HG03280 (cell line): Measurements from ENCODE around the gene ERC1.

ENCODE experiments used
- ATAC-seq: cut with Tn5 transposase; IDR thresholded peaks from one replicate; pipeline ENCODE4 v1.9.1; 2021; ENCODE audit warnings: mild to moderate bottlenecking, moderate library complexity; ENCODE audit not compliant: unreplicated experiment

The ERC1 gene

DNA sequence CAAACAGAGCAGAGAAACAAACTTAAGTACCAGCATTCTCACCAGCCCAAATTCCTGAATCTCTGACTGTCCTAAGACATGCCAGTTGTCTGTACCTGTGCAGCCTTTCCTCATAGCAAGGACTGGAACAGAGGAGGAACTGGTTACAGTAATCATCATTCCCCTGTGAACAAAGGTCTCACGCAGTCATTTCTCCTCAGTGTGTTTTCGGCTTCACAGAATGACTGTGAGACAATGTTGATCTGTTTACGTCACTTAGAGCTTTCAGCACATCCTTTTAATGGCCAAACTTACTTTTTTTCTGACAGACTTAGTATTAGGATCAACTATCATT, 434.3 kb downstream of the ERC1 start:
- no peak for ATAC-seq

DNA sequence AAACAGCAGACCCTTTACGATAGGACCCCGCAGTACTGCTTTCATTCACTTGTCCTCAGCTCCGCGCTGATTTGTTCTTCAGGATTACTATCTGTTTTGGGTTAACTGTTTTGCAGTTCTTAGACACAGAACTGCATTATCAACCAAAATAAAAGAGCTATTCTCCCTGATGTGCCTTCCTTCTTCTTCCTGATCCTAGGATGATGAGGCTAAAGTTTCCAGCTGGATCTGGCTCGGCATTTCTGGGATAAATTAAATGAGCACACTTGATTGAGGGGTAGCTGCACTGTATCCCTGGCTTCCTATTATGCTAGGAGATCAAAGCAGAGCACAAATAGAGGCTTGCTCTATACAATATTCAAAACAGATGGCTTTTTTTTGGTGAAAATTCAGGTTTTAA, 437.6 kb downstream of the ERC1 start:
- no peak for ATAC-seq

DNA sequence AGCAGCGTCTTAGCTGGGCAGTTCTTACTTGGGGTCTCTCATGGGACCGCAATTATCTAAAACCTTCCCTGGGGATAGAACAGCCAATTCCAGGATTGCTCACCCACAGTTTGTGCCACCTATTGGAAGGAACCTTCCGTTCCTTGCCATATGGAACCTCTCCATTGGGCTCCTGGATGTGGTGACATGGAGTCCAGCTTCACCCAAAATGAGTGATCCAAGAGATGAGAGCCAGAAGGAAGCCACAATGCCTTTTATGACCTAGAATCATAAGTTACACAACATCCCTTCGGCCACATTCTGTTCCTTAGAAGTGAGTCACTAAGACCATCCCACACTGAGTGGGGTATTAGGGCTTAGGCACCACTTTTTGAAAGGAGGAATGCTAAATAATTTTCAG, 439.0 kb downstream of the ERC1 start:
- no peak for ATAC-seq

DNA sequence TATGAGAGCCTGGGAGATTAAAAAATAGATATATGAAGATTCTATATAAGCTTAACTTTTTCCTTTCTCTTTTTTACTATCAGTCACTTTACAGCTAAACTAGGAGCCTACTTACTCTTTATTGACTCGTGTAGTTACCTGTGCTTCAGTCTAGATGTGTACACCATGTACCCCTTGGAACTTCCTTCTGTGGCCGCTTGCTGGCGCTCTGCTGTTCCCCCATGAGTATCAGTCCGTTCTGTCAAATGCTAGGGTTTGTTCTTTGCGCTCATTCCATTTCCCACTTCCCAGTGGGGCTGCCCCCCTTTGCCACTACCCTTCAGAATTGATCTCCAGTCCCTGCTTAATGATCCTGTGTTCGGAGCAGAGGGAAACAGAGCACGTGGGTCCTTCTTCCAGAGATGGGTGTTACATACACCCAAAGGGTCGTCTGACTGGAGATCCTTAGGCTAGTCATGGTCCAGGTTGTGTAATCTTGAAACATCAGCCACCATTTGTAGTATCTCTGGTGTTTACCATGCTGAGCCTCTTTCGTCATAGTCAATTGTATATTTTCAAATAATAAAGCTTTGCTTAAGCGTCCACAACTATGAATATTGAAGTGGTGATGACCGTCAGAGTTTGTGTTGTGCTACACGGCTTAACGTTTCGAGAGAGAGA, 443.4 kb downstream of the ERC1 start:
- ATAC-seq: no peak

DNA sequence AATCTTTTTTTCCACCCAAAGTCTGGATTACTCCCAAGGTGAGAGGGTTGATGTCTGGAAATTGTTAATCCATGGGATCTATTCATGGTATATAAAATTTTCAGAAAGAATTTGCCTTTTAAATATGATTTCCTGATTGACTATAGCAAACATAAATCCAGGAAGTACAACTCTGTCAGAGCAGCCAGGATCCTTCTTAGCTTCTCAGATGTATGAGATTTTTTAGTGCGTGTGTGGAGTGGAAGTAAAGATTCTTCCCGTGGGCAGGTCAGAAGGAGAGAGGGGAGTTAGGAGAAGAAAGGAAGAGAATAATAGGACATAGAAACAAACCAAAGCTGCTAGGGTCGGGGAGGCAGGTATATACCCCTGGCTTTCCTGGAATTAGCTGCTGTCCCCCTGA, 444.0 kb downstream of the ERC1 start:
- ATAC-seq: no peak

DNA sequence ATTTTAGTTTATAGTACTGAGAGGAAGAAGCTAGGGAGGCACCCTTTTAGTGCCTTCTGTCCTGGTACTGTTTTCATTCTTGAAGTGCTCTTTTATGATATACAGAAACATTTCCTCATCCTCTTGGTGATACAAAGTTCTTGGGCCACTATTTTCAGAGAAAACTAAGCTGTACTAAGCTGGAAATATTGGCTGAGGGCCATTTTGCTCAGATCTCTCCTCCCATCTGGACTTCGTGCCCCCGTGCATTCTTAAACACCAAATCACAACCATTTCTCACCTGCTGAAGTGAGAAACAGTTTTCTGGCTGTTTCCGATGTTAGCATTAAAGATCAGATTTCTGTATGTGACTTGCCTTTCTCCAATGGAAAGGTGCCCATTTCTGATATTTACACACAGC, 444.4 kb downstream of the ERC1 start:
- ATAC-seq: no peak

DNA sequence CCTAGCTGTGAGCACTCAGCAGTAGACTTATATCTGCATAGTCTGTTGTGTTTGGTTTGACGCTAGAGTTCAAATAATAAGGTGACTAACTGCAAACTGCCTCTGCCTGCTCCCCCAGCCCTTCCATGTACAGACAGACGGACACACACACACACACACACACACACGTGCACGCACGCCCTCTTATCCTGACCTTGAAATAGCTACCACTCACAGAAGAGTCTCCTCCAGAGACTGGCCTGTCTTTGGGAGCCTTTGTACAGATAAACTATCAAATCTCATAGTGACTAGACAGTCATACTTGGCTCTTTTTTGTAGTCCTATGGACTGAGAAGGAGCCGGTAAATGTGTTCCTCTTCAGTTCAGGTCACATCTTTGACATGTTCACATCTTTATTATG, 445.0 kb downstream of the ERC1 start:
- ATAC-seq: no peak

DNA sequence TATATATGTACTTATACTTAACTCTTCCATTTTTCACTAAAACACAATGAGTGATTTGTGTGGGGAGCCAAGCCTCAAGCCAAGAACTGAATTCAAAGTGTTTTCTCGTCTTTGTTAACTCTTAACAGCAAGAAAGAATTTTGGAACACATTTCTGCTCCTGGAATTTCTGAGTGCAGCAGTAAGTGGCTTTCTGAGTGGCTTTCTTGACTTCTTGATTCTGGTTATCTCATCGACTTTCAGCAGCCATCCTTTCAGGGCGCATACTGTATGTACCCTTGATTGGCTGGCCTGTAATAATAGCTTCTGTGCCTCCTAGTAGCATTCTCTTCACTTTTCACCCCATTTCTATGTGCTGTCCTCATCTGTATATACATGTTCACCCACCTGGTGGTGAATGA, 446.0 kb downstream of the ERC1 start:
- ATAC-seq: no peak

DNA sequence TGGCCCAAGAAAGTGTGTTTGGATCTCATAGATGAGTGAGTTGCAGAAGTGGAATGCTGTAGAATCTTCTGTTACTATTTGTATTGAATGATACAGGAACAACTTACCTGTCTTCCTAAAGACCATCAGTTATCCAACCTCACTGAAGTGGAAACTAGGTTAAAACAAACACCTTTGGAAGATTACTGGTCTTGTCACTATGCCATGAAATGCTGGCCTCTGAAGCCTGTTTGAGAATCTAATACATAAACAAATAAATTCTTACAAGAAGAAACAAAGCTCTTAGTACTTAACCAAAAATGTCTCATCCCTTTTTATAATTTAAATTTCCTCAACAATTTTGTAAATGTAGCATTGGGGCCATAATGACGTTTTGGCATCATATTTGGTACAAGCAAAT, 448.2 kb downstream of the ERC1 start:
- ATAC-seq: no peak

DNA sequence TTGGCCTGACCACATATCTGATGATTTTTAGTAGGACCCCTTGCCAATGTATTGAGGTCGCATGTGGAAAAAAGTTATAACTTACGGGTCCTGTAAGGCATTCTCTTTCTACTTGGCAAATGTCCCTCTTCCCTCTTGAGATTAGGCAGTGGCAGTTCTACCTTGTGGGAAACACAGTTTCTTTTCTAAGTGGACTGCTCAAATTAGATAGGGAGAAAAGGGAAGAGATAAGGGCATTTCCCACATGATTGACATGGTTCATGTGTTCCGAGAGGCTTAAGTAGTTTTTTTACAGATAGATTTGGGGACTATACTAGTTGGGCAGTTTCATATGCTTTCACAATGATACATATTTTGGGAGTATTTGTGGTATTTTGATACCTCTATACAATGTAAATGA, 448.7 kb downstream of the ERC1 start:
- no peak for ATAC-seq

DNA sequence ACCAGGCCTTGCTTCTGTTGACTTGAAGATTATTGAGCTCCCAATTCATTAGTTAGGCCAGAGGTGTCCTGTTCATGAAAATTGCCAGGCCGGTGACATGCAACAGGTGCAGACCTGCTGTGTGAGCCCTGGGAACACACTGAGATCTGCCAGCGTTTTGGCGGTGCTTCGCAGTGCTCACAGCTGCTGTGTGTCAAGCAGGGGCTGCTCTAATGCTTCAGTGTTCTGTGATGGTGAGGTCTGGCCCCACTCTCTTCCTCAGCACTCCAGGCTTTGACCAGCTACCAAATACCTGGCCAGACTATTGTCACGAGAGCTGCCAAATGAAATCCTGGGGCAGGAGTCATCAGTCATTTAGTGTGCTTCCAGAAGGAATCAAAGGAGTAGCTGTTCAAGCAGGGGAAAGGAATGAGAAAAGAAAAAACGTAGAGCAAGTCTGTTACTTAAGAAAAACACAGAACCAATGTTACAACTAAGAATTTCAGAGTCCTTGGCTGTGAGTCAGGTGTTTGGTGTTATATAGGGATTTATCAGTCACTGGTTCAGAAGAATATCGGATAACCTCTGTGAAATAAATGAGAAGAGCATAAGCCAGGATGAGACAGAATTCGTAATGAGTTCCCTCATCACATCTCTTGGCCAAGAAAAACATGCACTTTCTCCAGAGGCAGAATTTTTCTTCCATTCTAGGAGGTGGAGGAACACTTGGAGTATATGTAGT, 452.6 kb downstream of the ERC1 start:
- no peak for ATAC-seq

DNA sequence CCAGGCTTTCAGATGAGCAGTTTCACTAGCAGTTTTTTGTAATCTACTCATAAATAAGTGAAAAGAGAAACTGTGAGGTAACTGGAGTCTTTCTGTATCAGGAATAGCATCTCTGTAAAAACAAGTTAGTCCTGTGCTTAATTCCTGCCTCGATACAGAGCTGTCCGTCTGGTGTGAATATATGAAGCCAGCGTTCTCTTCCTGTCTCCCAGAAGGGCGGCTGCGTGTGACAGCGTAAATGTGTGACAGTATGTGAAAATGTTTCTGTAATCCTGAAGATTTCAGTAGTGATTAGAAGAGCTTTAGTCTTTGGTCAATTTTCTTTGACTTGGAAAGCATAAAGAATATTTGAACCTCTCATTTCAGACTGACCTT, 453.1 kb downstream of the ERC1 start:
- no peak for ATAC-seq

DNA sequence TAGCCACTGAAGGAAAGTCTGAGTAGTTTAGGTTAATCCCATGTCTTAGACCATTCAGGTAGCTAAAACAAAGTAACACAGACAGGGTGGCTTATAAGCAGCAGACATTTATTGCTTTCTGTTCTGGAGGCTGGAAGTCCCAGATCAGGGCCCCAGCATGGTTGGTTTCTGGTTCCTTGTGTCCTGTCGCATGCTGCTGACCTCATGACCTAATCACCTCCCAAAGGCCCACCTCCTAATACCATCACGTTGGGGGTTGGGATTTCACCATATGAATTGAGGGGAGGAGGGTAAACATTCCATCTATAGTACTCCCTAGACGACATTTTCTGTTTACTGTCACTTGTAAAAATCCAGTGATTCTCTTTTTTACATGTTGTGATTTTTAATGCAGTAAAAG, 454.8 kb downstream of the ERC1 start:
- ATAC-seq: no peak

DNA sequence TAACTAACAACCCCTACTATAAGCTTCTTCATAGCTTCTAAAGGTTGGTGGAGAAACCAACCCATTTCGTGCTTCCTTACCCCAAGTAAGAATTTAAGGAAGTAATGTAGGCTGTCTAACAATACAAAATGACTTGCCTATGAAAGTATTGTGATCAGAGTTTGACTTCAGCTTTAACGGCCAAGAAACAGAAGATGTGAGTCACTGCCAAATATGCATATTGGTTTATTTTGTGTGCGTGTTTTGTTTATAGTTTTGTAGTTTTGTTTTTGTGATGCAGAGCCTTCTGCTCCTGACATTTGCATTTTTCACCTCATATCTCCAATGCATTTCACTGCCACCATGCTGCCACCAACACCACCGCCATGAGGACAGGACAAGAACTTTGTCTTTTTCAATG, 457.3 kb downstream of the ERC1 start:
- no peak for ATAC-seq

DNA sequence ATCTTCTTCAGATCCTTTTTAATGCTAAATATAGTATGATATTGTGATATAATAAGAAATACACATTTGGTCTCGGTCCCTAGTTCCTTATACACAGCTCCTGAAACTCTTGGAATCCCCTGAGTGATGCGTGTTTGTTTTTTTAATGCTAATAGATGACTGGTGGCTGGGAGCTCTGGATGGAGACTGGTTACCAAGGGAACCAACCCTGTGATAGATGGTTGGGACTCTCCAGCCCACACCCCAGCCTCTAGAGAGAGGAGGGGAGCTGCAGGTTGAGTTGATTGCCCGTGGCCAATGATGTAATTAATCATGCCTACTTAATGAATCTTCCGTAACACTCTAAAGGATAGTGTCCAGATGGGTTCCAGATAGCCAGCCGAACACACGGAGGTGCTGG, 462.8 kb downstream of the ERC1 start:
- no peak for ATAC-seq

DNA sequence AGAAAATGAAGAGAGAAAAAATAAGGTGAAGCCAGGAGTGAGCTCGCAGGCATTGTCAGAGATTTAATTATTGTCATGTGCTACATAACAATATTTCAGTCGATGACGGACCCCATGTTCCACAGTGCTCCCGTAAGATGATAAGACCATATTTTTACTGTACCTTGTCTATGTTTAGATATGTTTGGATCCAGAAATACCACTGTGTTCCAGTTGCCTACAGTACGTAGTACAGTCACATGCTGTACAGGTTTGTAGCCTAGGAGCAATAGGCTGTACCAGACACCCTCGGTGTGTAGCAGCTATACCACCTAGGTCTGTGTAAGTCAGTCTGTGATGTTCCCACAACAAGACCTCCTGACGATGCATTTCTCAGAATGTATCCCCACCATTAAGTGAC, 465.9 kb downstream of the ERC1 start:
- no peak for ATAC-seq

DNA sequence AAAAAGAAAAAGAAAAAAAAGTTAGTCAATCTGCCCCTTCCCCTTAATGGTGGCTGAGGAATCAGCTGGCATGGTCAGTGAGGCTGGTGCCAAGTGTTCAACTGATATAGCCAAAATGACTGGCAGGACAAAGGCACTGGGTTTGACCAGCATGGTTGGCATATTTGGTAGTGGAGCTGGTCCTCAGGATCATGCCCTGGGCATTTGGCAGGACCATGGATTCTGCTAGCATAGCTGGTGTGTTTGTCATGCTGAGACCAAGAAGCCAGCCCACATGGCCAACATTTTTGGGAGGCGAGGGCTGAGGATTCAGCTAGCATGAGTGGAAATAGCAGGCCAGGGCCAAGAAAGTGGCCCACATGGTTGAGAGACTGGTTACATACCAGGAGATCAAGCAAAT, 466.9 kb downstream of the ERC1 start:
- ATAC-seq: no peak

DNA sequence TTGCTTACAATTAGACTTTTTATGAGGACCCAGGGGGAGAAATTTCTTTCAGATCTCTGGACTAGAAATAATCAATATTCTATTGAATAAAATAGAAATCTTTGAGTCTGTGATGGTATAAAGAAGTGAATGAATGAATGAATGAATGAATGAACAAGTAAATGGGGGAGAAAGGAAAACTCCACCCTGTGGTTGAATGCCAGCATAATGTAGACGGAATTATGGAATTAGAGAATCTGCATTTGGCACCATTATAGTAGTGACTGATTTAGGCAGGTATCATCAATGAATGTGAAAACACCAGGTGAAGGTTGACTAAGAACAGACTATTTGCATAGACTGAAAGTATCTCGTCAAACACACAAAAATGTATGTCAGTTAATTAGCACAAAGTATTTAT, 468.3 kb downstream of the ERC1 start:
- no peak for ATAC-seq

DNA sequence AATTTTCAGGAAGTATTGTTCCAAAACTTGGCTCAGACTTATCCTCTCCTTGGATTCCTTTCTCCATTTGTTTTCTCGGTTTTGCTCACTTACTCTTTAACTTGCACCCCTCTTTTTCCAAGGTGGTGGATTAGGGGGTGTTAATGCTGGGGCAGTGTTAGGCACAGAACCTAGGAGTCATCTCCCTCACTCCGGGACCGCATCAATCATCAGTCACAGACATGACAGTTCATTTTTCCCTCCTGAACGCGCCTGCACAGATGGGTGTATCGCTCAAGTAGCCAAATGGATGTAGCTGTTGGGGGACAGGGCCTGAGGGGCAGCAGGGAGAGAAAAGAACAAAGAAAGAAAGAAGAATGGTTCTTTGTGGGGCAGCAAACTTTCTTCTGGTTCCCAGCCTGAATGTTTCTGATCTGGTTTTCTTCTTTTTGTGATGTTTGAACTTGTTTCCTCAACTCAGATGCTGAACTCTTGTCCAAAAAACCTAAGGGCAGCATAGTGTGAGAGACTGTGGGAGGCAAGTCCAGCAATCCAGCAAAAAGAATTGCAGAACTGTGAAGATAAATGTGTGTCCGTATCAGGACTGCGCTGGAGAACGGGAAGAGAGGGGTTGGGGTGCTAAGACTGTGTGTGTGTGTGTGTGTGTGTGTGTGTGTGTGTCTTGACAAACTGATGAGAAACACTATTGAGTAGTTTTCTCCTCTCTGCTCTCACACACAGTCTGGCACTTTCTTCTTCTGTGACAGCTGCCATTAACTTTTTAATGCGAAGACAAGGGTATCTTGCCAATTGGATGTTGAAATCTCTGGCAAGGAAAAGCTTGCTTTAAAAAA, 472.3 kb downstream of the ERC1 start:
- no peak for ATAC-seq

DNA sequence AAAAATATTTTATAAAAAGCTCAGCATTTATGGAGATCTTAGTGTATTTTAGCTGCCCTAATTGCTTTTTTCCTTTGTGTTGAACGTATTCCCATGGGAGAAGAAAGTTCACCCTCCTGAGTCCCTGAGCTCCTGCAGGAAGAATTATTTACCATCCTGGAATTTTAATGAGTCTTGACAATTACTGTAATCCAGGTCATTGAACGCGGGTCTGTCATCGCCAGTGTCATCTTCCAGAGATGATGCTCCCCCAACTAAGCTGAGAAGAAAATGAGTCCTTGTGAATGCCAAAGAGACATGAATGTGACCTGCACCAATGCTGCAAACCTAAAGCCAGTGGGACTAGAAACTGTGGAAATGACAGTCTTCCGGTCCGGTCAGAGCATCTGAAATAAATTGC, 473.9 kb downstream of the ERC1 start:
- no peak for ATAC-seq

DNA sequence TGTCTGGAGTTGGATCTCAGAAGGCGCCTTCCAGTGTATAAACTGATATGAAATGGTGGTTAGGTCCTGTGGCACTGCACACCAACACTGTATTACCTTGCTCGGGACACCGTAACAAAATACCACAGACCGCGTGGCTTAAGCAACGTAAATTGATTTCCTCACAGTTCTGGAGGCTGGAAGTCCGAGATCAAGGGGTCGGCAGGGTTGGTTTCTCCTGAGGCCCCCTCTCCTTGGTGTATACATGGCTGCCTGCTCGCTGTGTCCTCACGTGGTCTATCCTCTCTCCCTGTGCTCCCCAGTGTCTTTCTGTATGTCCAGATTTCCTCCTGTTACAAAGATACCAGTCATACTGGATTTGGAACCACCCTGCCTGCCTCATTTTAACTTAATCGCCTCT, 475.0 kb downstream of the ERC1 start:
- ATAC-seq: no peak

DNA sequence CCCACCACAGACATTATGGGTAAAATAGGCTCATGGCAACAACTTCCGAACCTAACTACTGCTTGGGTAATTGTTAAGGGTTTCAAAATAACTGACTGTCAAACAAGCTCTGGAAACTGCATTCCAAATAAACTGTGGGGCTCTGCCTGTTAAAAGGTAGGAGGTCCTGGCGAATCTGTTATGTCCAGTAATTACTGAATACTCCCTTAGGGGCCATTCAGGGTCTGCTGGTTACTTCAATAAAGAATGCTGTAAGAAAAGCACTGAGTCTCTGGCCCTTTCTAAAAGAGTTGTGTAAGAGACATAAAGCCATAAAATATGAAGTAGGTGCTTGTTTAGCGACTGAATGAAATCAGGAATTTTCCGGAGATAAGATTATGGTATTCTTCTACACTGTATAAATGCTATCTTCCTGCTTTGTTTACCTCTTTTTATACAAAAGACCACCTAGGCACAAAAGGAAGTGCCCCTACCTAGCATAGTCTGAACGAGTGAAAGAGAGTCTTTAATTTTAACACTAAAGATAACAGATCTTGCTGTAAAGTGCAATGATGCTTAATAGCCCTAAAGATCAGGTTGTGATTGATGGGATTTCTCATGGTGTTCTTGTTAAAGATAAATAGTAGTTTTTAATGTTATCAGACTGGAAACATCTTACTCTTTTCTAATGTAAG, 475.6 kb downstream of the ERC1 start:
- no peak for ATAC-seq
